Left lung (tissue), 10 donors: Measurements from ENCODE around the gene GNAO1. TPM values are rescaled to one million over a fixed set of nuclear protein-coding genes. Genes with fewer than 3 reads are reported as not detected.

Source experiments
- ATAC-seq: fragments of 200-7000 bp; cut with Tn5 transposase; one replicate; pipeline ENCODE4 v1.9.1; 2020; ENCODE audit warnings: moderate library complexity
- DNase-seq, 4 donors: peaks; one replicate each; pipeline ENCODE4 v3.0.0-alpha.2; 2013 to 2020
- H3K27ac ChIP-seq, 2 donors: fragments of 200-600 bp; sonication (generic) in 1 of 2; one replicate each; pipeline versions ENCODE4 v1.5.0 to v1.8.0; 2020 to 2021
- H3K27me3 ChIP-seq, 2 donors: fragments of 200-600 bp; sonication (generic) in 1 of 2; one replicate each; pipeline versions ENCODE4 v1.5.0 to v1.8.0; 2020 to 2021
- H3K36me3 ChIP-seq, 2 donors: fragments of 200-600 bp; sonication (generic) in 1 of 2; one replicate each; pipeline versions ENCODE4 v1.5.0 to v1.8.0; 2020 to 2021
- H3K4me1 ChIP-seq, 2 donors: fragments of 200-600 bp; one replicate each; pipeline ENCODE4 v1.8.0; 2021
- H3K4me3 ChIP-seq, 2 donors: fragments of 200-600 bp; sonication (generic) in 1 of 2; one replicate each; pipeline versions ENCODE4 v1.5.0 to v1.8.0; 2020 to 2021; ENCODE audit warnings: mild to moderate bottlenecking in 1 of 2
- H3K9me3 ChIP-seq, 2 donors: fragments of 200-600 bp; sonication (generic) in 1 of 2; one replicate each; pipeline versions ENCODE4 v1.5.0 to v1.8.0; 2020 to 2021
- CTCF ChIP-seq, 2 donors: fragments of 200-600 bp; sonication (generic) in 1 of 2; IDR thresholded peaks; one replicate each; pipeline versions ENCODE4 v1.5.0 to v1.8.0; 2021; ENCODE audit warnings: antibody characterized with exemption in 2 of 2
- intact Hi-C, 2 donors: fragments of 100-400 bp; cut with DNase I; formaldehyde crosslinking; loops; one replicate each; pipeline versions ENCODE4 v1.11.2 to v1.14.2; 2022
- polyA plus RNA-seq, 6 donors: library from polyadenylated mRNA; unstranded; fragments of 120-200 nt; gene quantifications; one replicate each; pipeline ENCODE4 v1.2.1, GENCODE V29; 2013; ENCODE audit not compliant: insufficient read length in 6 of 6
- total RNA-seq, 2 donors: library from RNA; stranded (reverse); fragmentation: NEBNext Ultra II Directional; extraction: Animal tissue kit (Norgen Biotek cat#: 25700); gene quantifications; one replicate each; pipeline ENCODE4 v1.2.1, GENCODE V29; 2021
- donor health status: DM: no; HTN: yes; CAD: no.
- donor health status: DM: no; HTN: no; CAD: no.

The GNAO1 gene
- total and polyA plus RNA-seq, 8 donors = 1.3 to 34.1 (median 22.2) TPM

- H3K27me3 ChIP-seq = no peaks in the 10 kb centered on the region
- no peak for ATAC-seq
- no peaks in the 10 kb centered on the region for H3K4me1 ChIP-seq
- H3K4me3 ChIP-seq = no peak overlapping the region
- H3K36me3 ChIP-seq = no peaks in the 10 kb centered on the region
- no peaks in the 10 kb centered on the region for H3K9me3 ChIP-seq
- intact Hi-C loops = no loop called here
- no peak for TF ChIP-seq CTCF (IDR thresholded peaks at IDR 0.05)
- no peak overlapping the region for H3K27ac ChIP-seq
- peak in 1 of 4 donors; percentile 57 for DNase-seq
These were observed 140.6 kb downstream of the GNAO1 start for GRCh38 chr16:56331915-56332314.

GRCh38 chr16:56332464-56333079 is 141.3 kb downstream of the GNAO1 start:
- no peaks in the 10 kb centered on the region for H3K27me3 ChIP-seq
- H3K9me3 ChIP-seq = no peaks in the 10 kb centered on the region
- TF ChIP-seq CTCF (IDR thresholded peaks at IDR 0.05) = no peak
- no peak overlapping the region for H3K4me3 ChIP-seq
- H3K36me3 ChIP-seq = no peaks in the 10 kb centered on the region
- H3K27ac ChIP-seq = no peak overlapping the region
- intact Hi-C loops = no loop called here
- H3K4me1 ChIP-seq = no peaks in the 10 kb centered on the region
- peak; percentile 85 for ATAC-seq
- peak in 2 of 4 donors; percentile 27 to 81 for DNase-seq

- Histone ChIP-seq H3K4me1 (no peaks in the 10 kb centered on the region), H3K9me3 (no peaks in the 10 kb centered on the region), H3K27me3 (no peaks in the 10 kb centered on the region), H3K36me3 (no peaks in the 10 kb centered on the region), H3K27ac (no peak overlapping the region), H3K4me3 (no peak overlapping the region)
- no peak for ATAC-seq
- no peak for TF ChIP-seq CTCF (IDR thresholded peaks at IDR 0.05)
- intact Hi-C loops = no loop called here
- DNase-seq = peak in 1 of 4 donors; percentile 30
These were observed 143.5 kb downstream of the GNAO1 start for GRCh38 chr16:56334761-56335160.

- no peaks in the 10 kb centered on the region for H3K27me3 ChIP-seq
- TF ChIP-seq CTCF (IDR thresholded peaks at IDR 0.05) = no peak
- H3K36me3 ChIP-seq = no peaks in the 10 kb centered on the region
- no peaks in the 10 kb centered on the region for H3K9me3 ChIP-seq
- no peak for ATAC-seq
- H3K4me1 ChIP-seq = no peaks in the 10 kb centered on the region
- peak in 1 of 4 donors; percentile 34 for DNase-seq
- intact Hi-C loops = no loop called here
- H3K27ac ChIP-seq = no peak overlapping the region
- no peak overlapping the region for H3K4me3 ChIP-seq
These were observed 144.9 kb downstream of the GNAO1 start for GRCh38 chr16:56336071-56336688.

- Histone ChIP-seq H3K4me3 (no peak overlapping the region), H3K4me1 (no peaks in the 10 kb centered on the region), H3K27ac (no peak overlapping the region), H3K27me3 (no peaks in the 10 kb centered on the region), H3K9me3 (no peaks in the 10 kb centered on the region), H3K36me3 (no peaks in the 10 kb centered on the region)
- intact Hi-C loops = no loop called here
- no peak for TF ChIP-seq CTCF (IDR thresholded peaks at IDR 0.05)
- DNase-seq (peak in 1 of 4 donors; percentile 71), ATAC-seq (no peak)
These were observed 145.4 kb downstream of the GNAO1 start for GRCh38 chr16:56336711-56337110.
